Activated naive CD4-positive, alpha-beta T cell treated with anti-CD3 and anti-CD28 coated beads, Interleukin-2, amount 50 U/mL, for 72 hours (primary cell): ENCODE data around the gene MKI67. TPM values are rescaled to one million over a fixed set of nuclear protein-coding genes. Genes with fewer than 3 reads are reported as not detected.
"Not testable (repeated sequence)": the region's sequence is repeated elsewhere in the genome, so short reads cannot be mapped to it uniquely, and the experiment has no call there.

Source experiments
- ATAC-seq, 2 donors: fragments of 150-1000 bp; cut with Tn5 transposase; 2 replicates each; pipeline ENCODE4 v1.10.0; 2021; ENCODE audit warnings: mild to moderate bottlenecking in 2 of 2, moderate library complexity in 2 of 2
- DNase-seq, 2 donors: peaks; one replicate each; pipeline ENCODE4 v3.0.0; 2021 to 2022; ENCODE audit warnings: low spot score in 2 of 2
- H3K27ac Mint-ChIP-seq, 2 donors: one replicate each; pipeline ENCODE4 v1.8.0; 2022; ENCODE audit warnings: mild to moderate bottlenecking in 2 of 2, mixed read lengths in 2 of 2
- H3K36me3 Mint-ChIP-seq, 2 donors: one replicate each; pipeline ENCODE4 v1.8.0; 2022; ENCODE audit warnings: mixed read lengths in 2 of 2
- H3K9me3 Mint-ChIP-seq, 2 donors: one replicate each; pipeline ENCODE4 v1.8.0; 2022; ENCODE audit warnings: mixed read lengths in 2 of 2
- total RNA-seq, 2 donors: library from RNA; stranded (reverse); gene quantifications; one replicate each; pipeline ENCODE4 v1.2.3, GENCODE V29; 2022

Gene MKI67, protein sequence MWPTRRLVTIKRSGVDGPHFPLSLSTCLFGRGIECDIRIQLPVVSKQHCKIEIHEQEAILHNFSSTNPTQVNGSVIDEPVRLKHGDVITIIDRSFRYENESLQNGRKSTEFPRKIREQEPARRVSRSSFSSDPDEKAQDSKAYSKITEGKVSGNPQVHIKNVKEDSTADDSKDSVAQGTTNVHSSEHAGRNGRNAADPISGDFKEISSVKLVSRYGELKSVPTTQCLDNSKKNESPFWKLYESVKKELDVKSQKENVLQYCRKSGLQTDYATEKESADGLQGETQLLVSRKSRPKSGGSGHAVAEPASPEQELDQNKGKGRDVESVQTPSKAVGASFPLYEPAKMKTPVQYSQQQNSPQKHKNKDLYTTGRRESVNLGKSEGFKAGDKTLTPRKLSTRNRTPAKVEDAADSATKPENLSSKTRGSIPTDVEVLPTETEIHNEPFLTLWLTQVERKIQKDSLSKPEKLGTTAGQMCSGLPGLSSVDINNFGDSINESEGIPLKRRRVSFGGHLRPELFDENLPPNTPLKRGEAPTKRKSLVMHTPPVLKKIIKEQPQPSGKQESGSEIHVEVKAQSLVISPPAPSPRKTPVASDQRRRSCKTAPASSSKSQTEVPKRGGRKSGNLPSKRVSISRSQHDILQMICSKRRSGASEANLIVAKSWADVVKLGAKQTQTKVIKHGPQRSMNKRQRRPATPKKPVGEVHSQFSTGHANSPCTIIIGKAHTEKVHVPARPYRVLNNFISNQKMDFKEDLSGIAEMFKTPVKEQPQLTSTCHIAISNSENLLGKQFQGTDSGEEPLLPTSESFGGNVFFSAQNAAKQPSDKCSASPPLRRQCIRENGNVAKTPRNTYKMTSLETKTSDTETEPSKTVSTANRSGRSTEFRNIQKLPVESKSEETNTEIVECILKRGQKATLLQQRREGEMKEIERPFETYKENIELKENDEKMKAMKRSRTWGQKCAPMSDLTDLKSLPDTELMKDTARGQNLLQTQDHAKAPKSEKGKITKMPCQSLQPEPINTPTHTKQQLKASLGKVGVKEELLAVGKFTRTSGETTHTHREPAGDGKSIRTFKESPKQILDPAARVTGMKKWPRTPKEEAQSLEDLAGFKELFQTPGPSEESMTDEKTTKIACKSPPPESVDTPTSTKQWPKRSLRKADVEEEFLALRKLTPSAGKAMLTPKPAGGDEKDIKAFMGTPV (N-terminal part only)
- 100 to 1,000 TPM; 221 to 367 TPM for total RNA-seq

DNA sequence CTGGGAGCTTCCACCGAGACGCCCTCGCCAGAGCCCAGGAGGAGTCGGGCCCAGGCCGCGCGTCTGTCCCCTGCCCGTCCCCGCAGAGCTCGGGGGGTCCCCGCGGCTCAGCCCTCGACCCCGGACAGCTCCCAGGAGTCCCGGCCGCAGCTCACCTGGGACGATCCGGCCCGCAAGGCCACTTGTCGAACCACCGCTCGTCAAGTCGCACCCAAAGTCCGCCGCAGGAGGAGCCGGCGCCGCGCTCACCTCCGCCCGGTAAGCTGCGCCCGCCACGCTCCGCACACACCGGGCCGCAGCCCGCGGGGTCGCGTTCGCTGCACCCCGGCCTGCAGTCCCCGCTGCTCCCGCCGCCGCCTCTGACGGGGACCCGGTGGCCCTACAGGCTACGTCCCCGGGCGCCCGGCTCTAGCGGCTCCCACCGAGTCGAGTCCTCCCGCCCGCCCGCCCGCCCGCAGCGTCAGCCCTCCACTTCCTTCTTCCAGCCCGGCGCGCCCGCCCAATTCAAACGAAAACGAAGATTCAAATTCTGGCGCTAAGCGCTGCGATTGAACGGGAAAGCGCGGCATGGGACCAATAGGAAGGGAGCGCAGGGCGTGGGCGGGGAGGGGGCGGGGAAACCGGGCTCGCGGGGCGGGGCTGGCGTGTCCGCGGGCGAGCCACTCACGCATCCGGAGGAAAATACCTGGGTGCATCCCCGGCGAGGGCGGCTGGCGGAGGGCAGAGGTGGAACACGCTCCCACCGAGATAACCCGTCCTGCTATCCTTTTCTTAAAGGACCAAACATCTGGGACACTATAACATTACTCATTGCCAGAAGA, at the start of gene MKI67:
Gene MKI67 (minus strand): TSS at position 480 of the 821 bp plus-strand sequence. CDS start 756 bp downstream, outside the sequence.
- no peaks in the 10 kb centered on the region for H3K9me3 Mint-ChIP-seq
- peak within 1 kb of the TSS; percentile 92 to 98 for H3K27ac Mint-ChIP-seq
- H3K36me3 Mint-ChIP-seq = peaks cover 32 to 40% of the 10 kb centered on the region in 2 donors
- ATAC-seq (peak; percentile 91 to 92), DNase-seq (peak; percentile 88 to 91)

DNA sequence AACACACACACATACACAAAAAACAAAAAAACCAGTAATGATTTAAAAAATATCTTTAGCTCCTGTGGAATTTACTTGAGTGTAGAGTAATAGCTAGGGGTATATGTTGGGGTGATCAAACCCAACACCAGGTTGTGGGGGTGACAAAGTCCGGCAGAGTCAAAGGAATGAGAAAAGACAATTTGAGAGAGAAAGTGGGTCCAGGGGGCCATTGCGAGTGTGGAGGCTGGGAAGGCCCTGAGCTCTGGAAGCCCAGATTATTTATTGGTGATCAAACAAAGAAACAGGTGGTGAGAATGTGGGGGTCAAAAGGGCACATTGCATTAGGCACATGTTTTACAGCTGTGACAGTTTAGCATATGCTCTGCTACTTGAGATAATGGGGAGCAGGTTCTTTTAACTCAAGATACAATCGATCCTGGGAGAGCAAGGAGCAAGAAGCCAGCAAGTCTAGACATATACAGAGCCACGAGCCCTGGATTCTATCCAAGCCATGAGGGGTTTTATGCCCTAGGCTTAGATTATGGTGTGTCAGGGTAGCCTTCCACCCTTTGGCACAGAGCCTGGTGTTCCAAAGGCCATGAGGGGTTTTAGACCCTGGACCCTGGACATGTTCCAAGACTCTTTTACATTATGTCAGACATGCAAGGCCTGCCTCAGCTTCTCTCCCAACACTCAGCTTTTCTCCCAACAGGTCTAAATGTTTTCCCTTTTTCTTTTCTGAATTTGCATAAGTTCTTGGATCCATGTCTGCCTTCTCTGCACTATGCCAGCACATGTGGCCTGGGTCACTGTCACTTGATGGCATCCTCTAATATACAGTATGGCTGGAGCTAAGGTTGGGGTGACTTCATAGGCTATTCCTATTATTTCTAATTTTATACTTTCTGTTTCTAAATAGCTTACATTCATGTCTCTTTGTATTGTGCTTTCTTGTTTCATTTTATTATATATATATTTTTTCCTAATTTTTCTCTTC, 48.6 kb upstream of the MKI67 start:
- DNase-seq (no peak), ATAC-seq (no peak)
- H3K36me3 Mint-ChIP-seq = peaks cover 0 to 5% of the 10 kb centered on the region in 2 donors
- no peak overlapping the region for H3K27ac Mint-ChIP-seq
- peaks cover 4% of the 10 kb centered on the region in 2 donors for H3K9me3 Mint-ChIP-seq

DNA sequence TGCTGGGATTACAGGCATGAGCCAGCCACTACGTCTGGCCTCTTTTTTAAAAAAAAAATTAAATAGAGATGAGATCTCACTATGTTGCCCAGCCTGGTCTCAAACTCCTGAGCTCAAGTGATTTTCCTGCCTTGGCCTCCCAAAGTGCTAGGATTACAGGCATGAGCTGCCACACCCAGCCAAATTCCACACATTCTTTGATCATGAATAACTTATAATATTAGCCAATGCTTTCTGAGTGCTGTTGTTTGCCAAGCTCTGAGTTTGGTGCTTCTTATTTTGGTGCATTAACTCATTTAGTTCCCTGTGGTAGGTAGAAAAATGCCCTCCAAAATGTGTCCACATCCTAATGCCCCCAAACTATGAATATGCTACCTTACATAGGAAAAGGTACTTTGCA, 47.2 kb upstream of the MKI67 start:
- no peak overlapping the region for H3K27ac Mint-ChIP-seq
- no peak for DNase-seq
- ATAC-seq = no peak
- H3K36me3 Mint-ChIP-seq = peaks cover 0 to 5% of the 10 kb centered on the region in 2 donors
- H3K9me3 Mint-ChIP-seq = peaks cover 4% of the 10 kb centered on the region in 2 donors

DNA sequence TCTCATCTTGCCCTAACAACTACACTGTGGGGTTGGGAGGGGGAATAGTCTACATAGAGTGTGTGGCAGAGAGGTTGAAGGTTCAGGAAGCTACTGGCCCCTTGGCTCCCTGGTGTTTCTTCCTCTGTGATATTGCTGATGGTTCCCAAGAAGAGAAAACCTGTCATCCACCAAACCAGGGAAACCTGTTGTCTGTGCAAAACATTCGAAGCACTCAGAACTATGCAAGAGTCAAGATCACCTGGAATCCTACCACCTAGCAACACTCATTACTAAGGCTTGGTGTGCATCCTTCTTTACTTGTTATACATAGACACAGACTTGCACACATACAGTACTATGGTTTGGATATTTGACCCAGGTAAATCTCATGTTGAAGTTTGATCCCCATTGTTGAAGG, 46.5 kb upstream of the MKI67 start:
- ATAC-seq (no peak), DNase-seq (no peak)

DNA sequence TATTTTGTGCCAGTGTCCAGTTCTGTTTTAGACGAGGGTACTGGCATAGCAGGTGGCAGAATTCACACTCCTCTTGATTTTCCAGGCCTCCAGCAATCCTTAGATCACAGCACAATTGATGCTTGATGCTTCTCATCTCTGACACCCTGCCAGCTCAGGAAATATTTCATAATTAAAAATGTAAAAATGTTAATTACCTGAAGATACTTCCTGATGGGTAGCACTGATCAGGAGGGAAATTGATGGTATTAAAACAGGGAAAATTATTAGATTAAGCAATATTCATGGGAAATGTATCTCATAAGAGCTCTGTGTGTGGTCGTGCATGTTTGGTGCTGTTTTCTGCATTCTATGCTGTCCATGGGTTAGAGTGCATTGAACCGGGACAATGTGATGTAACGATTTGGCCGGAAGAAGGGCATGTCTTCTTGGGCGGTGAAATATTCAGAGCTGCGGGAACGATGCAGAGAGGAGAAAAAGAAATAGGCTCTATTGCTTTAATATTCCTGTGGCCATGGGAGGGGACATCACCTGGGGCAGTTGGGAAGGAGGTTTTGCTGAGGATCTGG, 43.7 kb upstream of the MKI67 start:
- H3K36me3 Mint-ChIP-seq = peaks cover 0 to 5% of the 10 kb centered on the region in 2 donors
- no peak for DNase-seq
- no peak overlapping the region for H3K27ac Mint-ChIP-seq
- ATAC-seq = no peak
- peaks cover 0 to 4% of the 10 kb centered on the region in 2 donors for H3K9me3 Mint-ChIP-seq

More for the DNA sequence above, 46.5 kb upstream of the MKI67 start:
- Mint-ChIP-seq H3K36me3 (peaks cover 0 to 5% of the 10 kb centered on the region in 2 donors), H3K9me3 (peaks cover 4% of the 10 kb centered on the region in 2 donors), H3K27ac (no peak overlapping the region)

DNA sequence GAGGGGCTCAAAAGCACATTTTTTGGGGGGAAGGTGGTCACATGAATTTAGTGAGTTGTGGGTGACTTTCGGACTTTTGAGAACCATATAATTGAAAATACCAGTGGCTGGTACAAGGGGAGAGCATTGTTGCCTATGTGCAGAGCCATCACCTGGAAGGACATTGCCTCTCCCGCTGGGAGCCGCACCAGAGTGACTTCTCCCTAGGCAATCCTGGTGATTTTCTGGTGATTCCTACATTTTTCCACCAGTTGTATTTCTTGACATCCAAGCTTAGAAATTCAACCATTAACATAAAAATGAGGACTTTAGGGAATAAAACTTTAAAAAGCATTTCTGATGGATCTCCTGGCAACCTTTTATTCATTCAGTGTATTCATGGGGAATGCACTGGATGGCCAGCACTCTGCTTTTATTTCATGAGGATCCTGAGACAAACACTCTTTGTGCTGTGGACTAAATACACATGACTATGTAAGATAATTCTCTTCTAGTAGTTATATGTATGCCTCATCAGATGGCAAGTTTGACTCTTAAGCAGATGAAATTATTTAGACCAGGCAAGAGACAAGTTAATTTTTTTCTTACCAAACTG, 41.8 kb upstream of the MKI67 start:
- Mint-ChIP-seq H3K36me3 (no peaks in the 10 kb centered on the region), H3K27ac (no peak overlapping the region), H3K9me3 (no peaks in the 10 kb centered on the region)
- no peak for ATAC-seq
- no peak for DNase-seq

DNA sequence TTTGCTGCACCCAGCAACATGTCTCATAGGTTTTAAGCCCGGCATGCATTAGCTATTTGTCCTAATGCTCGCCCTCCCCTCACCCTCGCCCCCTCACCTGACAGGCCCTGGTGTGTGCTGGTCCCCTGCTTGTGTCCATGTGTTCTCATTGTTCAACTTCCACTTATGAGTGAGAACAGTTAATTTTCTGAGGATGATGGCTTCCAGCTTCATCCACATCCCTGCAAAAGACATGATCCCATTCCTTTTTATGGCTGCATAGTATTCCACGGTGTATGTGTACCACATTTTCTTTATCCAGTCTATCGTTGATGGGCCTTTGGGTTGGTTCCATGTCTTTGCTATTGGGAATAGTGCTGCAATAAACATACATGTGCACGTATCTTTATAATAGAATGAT, 40.9 kb upstream of the MKI67 start:
- not testable (repeated sequence) for DNase-seq, H3K27ac Mint-ChIP-seq, H3K36me3 Mint-ChIP-seq, ATAC-seq, H3K9me3 Mint-ChIP-seq

DNA sequence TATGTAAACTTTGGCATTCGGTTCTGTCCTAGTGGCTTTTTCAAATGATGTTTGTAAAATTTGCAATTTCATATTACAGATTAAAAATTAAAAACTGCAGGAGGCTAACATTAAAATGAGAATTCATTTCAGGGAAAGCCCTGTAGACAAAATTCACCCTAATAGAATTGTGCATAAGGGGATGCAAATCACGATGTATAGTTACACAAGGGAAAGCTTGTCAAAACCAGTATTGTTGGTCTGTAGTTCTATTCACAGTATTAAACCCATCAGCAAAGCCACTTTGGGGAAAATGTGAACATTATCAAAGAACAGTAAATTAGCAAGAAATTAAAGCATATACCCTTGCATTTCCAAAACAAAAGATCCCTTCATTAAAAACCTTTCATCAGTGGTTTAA, 39.9 kb upstream of the MKI67 start:
- H3K9me3 Mint-ChIP-seq = no peaks in the 10 kb centered on the region
- ATAC-seq (no peak), DNase-seq (no peak)
- no peak overlapping the region for H3K27ac Mint-ChIP-seq
- H3K36me3 Mint-ChIP-seq = no peaks in the 10 kb centered on the region

DNA sequence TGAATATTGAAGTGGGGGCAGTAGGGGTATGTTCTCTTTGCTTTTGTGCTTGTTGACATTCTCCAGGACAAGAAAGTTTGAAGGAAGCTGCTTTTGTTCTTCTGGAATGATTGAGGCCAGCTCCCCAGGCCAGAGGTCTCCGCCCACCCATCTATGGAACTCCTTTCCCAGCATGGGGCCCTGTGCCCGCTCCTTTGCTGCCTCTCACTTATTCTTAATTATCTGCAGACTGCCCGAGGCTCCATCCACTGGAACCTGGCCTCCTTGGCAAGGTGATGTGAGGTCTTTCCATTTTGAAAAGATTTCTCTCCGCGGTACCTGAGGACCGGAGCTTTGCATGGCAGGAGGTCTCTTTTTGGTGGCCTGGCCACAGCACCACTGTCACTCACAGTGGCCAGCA, 39.3 kb upstream of the MKI67 start:
- DNase-seq (no peak), ATAC-seq (no peak)
- H3K36me3 Mint-ChIP-seq = no peaks in the 10 kb centered on the region
- H3K9me3 Mint-ChIP-seq = no peaks in the 10 kb centered on the region
- no peak overlapping the region for H3K27ac Mint-ChIP-seq

DNA sequence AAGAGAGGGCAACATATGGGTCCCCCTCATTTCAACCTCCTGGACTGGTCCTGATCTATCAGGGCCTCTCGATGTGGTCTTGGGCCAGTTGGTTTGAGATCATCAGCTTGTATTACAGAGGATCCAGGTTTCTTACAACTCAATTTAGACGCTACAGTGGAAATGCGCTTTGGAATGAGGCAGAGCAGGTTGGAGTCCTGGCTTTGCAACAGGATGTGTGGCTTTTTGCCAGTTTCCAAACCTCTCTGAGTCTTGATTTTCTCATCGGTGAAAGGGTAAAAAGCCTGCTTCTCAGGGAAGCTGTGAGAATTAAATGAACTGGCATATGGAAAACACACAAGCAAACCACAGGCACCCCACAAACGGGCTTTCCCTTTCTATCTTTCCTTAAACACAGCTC, 37.5 kb upstream of the MKI67 start:
- no peaks in the 10 kb centered on the region for H3K9me3 Mint-ChIP-seq
- DNase-seq (no peak), ATAC-seq (no peak)
- H3K36me3 Mint-ChIP-seq = no peaks in the 10 kb centered on the region
- no peak overlapping the region for H3K27ac Mint-ChIP-seq

DNA sequence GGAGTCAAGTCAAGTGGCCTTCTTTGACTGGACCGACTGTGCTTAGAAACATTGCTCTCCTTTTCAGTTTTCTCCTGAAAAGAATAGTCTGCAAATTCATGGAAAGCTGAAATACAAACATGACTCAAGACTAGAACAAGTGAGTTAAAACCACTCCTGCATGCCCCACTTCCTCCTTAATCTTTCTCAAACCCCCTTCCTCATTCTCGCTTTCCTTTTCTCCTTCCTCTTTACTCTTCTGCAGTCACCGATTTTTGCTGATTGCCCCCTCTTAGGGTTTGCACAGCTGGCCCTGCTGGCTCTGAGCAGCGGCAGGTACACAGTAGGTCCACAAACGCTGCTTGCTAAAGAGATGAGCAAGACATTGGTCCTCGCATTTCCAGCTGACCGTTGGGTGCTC, 34.8 kb upstream of the MKI67 start:
- H3K9me3 Mint-ChIP-seq = no peaks in the 10 kb centered on the region
- DNase-seq (no peak), ATAC-seq (no peak)

DNA sequence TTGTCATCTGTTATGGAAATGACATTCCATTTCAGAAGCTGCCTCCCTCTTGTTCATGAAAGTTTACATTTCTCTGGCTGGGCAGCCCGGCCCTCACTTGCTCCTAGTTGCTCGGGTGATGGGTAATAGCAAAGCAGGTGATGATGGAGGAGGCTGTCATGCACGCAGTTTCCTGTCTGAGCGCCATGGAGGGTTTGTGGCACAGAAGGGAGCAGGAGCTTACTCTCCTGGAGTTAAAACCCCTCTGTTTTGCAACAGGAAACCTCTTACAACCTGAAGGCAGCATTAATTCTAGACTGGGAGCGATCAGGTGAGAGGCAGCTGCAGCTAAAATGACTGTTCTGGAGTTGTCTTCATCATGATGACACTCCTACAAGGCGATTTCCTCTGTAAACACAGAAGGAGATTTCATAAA, 34.1 kb upstream of the MKI67 start:
- ATAC-seq (no peak), DNase-seq (no peak)
- no peak overlapping the region for H3K27ac Mint-ChIP-seq
- no peaks in the 10 kb centered on the region for H3K9me3 Mint-ChIP-seq
- H3K36me3 Mint-ChIP-seq = no peaks in the 10 kb centered on the region

More for the DNA sequence above, 34.8 kb upstream of the MKI67 start:
- no peak overlapping the region for H3K27ac Mint-ChIP-seq
- no peaks in the 10 kb centered on the region for H3K36me3 Mint-ChIP-seq

DNA sequence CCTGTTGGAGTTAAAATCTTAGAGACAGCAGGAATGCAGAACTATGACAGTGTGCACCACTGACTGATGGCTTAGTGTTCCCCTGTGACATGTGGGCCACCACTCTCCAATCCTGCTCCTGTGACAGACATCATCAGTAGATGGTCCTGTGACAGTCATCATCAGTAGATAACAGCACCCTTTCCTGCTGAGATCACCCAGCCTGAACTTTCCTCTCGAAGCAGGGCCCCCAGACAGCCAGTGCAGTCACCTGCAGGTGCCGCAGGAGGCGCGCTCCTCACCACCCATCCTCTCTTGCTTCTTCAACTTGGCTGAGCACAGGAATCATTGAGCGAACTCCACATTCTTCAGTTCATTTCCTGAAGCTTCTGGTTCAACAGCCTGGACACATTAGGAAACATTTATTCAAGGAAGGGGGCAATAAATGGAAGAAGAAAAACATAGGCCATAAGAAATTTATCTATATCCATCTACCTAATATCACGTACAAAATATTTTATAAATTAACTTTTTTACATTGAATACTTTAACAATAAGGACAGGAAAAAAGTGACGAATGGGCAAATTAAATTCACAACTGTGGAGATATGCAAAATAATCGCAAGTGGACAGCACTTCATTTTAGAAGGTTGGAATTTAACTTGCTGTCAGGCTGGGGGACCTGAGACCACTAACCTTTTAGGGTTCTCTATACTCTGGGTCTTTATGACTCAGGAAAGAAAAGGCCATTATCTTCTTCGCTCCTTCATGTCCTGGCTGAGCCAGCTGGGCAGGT, 32.0 kb upstream of the MKI67 start:
- no peaks in the 10 kb centered on the region for H3K9me3 Mint-ChIP-seq
- no peak overlapping the region for H3K27ac Mint-ChIP-seq
- DNase-seq (no peak), ATAC-seq (no peak)
- H3K36me3 Mint-ChIP-seq = no peaks in the 10 kb centered on the region
